Superior temporal gyrus (tissue), 1 donor: ENCODE results near the gene EMP3.
"Not testable (repeated sequence)": the region's sequence is repeated elsewhere in the genome, so short reads cannot be mapped to it uniquely, and the experiment has no call there.

Source experiments
- DNase-seq: peaks from one replicate; pipeline ENCODE4 v3.0.0-alpha.2; 2016; ENCODE audit errors: extremely low spot score

The EMP3 gene

DNA sequence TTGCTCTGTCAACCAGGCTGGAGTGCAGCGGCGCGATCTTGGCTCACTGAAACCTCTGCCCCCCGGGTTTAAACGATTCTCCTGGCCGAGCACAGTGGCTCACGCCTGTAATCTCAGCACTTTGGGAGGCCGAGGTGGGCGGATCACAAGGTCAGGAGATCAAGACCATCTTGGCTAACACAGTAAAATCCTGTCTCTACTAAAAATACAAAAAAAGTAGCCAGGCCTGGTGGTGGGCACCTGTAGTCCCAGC, 7.7 kb upstream of the EMP3 start:
- DNase-seq, result not testable (repeated sequence)

DNA sequence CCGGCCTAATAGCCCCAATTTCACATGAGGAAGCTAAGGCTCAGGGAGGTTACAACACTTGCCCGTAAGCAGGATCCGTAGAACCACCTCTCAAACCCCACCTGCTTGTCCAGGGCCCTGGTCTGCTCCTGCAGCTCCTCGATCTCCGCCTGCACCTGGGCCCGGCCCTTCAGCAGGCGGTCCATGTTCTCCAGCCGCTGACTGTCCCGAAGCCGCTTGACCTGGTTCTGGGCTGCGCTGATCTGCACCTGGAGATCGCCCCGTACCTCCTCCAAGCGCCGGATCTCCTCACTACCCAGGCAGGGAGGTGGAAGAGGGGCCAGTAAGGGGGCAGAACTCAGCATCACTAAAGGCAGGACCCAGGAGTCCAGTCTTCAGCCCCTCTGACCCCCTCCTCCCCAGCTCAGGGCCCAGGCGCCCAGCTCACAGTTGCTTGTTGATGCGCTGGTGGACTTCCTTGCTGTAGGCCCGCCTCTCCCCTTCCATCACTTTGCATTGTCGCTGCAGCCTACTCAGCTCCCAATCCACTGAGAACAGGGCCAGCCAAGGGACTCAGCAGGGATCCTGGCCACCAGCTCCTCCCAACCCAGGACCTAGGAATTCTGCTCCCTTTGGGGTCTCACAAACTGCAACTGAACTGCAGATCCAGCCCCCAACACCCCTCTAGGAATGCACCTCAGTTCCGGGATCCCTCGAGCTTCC, 6.9 kb upstream of the EMP3 start:
- no peak for DNase-seq

DNA sequence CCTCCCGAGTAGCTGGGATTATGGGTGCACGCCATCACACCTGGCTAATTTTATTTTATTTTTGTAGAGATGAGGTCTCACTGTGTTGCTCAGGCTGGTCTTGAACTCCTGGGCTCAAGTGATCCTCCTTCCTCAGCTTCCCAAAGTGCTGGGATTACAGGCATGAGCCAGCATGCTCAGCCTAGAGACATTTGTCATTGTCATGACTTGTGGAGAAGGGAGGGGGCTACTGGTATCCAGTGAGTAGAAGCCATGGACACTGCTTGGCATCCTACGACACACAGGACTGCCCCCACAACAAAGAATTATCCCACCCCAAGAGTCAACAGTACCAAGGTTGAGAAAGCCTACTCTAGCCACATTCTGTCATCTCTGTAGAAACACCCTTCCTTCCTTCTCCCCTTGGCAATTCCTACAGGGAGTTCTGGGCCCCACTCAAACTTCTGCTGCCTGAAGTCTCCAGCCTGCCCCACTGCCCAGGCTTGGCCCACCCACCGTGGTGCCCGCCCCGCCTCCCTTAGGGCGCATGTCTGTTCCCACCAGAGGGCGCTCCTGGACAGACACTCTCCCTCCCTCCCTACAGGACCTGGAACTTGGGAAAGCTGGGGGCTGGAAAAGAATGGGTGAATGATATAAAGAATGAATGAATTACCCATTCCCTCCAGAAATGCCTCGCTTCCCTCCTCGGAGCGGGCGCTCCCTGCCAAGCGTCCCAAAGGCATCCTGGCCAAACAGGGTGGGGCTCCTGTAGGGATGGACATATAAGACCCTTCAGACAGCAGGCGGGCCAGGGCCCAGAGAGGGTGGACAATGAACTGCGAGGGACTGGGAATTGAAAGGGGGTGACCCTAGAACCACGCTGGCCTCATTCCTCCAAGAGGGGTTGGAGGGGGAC, 5.5 kb upstream of the EMP3 start:
- DNase-seq, result peak; percentile 76

DNA sequence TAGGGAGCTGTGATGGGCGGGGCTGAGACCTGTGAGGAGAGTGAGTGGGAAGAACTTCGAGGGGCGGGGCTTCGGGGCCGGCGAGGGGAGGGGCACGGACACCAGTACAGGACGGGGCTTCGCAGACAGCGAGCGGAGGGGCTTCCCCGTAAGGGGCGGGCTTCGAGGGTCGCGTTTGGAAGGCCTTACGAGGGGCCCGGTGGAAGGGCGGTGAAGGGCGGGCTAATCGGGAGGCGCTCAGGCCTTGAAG, 4.1 kb upstream of the EMP3 start:
- no peak for DNase-seq

DNA sequence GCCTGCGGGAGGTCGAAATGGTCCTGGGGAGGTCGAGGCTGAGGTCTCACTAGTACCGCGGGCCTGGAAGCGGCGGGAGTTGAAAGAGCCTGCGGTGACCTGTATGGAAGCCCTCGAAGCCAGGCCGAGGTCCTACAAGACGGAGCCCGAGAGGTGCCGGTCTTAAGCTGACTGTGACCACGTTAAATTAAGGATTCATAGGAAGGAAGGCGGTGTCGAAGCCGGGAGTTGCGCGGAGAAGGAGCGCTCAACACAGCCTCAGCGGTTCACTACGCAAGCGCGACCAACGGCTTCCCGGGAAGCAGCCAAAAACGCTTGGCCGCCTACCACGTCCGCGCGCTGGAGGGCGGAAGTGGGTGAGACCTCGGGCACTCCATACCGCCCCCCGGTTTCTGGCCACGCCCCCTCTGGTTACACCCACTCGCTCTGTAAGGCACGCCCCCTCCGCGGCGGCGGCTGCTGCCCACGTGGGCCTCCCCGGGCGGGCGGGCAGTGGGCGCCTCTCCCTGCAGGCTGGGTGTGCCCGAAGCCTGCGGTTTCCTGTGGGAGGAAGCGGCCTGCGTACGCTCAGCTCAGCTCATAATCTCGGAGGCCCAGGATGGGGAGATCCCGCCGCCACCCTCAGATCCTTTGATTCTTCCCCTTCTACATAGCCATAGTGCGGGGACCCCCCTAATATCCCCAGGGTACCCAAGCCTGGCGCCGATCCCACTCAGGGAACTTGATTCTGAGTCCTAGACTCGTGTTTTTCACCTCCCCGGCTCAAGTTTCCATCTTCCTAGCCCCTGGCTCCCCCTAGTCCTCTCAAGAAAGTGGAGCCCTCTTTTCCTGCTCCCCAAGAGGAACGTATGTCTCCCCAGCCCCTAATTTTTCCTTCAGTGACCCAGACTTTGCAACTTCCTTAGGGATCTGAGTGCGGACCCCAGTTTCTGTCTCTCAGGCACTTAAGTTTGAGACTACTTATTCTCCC, 3.4 kb upstream of the EMP3 start:
- peak; percentile 94 for DNase-seq

DNA sequence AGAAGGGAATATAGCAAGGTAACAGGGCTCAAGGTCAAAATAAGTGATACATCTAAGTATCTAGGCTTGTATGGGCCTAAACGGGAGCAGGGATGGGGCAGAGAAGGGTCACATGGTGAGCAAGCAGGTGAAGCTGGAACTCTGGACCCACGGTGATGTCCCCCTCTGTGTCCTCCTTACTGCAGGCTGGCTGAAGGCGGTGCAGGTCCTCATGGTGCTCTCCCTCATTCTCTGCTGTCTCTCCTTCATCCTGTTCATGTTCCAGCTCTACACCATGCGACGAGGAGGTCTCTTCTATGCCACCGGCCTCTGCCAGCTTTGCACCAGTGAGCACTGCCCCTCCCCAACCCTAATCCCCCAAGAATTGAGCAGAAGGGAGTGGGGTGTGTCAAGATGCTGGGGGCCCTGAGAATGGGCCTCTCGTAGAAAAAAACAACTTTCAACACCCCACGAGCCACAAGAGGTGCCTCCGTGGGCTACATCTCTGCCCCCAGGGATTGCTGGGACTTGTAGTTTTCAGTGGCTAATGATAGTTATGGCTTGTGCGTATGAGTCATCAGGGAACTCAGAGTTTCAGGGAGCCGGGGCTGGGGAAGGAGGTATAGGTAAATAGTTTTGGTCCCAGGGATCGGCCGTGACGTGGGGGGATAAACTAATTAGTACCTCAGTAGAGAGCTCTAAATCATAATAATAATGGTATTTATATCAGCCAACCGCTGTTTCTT, 4.0 kb downstream of the EMP3 start:
- DNase-seq, result peak; percentile 31

DNA sequence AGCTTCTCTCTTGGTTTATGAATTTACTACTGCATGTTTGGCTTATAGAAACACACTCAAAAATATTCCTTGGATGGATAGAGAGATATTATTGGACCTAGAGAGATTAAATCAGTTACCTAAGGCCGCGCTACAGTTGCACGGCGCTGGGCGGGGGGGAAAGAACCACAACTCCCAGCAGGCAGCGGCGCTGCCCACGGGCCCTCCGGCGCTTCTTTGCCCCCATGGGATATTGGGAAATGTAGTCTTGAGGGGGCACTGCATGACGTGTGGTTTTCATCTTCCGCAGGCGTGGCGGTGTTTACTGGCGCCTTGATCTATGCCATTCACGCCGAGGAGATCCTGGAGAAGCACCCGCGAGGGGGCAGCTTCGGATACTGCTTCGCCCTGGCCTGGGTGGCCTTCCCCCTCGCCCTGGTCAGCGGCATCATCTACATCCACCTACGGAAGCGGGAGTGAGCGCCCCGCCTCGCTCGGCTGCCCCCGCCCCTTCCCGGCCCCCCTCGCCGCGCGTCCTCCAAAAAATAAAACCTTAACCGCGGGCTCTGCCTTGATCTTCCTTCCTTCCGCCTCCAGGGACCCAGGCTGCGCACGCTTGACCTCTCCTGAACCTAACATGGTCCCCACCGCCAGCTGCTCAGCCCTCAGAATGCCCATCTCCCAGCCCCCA, 4.8 kb downstream of the EMP3 start:
- DNase-seq, result peak; percentile 96

DNA sequence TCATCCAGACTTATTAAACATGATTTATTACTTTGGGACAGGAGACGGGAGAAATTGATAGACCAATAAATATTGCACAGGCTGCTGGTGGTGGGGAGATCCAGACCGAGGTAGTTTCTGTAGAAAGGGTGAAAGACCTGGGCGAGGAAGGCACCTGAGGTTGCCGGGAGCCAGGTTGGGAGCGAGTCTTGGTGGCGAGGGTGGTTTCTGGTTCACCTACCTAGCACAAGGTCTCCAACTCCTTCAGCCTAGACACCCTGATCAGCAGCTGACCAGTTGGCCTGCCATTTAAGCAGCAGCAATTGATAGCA, 7.0 kb downstream of the EMP3 start:
- no peak for DNase-seq

DNA sequence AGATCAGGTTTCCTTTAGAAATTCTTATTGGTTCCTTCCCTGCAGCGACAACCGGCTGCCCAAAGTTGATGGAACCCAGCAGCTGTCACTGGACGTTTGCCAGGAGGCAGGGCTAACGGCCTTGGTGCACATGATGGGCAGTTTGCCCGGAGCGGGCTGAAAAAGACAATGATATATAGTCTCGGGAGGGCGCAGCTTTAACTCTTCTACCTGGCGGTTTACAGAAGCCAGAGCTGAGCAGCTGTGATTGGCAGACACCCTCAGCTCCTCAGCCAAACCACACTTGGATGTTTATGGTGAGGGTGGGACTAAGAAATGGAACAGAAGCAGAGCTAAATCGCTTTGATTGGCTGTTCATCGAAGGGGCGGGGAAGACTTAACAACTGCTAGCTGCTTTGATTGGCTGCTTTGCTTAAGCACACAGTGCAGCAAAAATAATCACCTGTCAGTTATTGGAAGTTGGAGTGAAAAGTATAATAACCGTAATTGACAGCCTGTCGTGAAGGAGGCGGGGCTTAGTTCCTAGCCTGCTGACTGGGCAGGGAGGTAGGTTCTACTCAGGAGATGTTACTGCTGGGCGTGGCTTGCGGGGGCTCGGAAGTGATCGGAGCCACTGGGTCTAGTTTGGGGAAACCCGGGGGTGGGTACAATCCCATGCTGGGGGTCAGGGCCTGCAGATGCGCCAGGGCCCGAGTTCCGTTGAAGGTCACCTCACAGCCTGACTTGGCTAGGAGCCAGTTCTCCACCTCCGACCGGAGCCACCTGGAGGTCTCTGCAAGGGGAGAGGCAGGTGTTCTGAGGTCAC, 7.5 kb downstream of the EMP3 start:
- peak; percentile 96 for DNase-seq

DNA sequence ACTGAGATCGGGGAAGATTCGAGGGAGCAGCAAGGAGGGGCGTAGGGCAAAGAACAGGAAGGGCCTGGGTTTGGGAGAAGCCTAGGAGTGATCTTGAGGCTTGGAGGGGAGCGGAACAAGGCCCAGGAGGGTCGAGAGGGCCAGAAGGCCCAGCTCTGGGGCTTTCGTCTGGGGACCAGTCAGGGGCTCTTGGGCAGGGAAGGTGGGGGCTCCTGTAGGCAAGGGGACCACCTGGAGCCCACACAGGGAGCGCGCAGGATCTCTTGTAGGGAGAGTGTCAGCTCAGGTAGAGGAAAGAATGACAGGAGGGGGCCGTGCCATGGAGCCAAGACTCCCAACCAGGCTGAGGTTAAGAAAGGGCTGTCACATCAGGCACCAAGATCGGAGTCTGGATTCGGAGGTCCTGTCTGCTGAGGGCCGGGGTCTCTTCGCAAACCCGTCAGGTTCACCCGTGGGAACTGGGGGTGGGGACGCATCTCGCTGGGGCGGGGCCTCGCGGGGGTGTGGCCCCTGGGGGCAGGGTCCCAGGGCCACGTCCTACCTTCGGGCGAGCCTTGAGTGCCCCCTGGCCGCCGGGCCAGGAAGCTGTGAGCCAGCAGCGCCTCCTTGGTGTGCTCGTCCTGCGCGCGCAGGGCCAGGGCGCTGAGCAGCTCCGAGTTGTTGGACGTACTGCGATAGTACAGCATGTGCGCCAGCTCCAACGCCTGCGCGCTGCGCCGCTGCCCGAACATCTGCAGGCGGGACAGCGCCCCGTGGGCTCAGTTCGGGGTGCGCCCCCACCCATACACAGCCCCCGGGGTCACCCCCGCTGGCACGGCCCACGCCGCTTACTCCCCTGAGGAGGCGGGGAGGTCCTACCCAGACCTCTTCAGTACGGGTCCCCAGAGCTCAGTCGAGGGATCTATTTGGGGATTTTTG, 8.4 kb downstream of the EMP3 start:
- DNase-seq, result peak; percentile 72

DNA sequence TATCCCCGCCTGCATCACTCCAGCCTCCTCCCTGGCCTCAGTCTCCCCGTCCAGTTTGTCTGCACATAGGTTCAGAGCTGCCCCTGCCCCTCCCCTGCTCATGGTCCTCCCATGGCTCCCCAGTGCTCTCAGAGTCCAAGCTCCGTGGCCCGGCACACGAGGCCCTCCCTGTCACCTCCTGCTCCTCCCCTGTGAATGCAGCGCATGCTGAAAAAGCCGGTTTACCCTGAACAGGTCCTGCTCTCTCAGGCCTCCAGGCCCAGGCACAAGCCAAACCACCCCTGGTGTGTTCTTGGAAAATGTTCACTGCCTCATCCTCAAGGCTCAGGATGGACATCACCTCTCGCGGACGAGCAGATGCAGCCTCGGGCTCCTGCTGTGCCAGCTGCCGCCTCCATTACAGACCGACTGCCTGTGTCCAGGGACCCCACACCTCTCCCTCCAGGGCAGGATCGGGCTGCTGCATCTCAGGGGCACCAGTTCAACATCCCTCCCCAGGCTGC, 13.0 kb downstream of the EMP3 start:
- DNase-seq, result no peak

DNA sequence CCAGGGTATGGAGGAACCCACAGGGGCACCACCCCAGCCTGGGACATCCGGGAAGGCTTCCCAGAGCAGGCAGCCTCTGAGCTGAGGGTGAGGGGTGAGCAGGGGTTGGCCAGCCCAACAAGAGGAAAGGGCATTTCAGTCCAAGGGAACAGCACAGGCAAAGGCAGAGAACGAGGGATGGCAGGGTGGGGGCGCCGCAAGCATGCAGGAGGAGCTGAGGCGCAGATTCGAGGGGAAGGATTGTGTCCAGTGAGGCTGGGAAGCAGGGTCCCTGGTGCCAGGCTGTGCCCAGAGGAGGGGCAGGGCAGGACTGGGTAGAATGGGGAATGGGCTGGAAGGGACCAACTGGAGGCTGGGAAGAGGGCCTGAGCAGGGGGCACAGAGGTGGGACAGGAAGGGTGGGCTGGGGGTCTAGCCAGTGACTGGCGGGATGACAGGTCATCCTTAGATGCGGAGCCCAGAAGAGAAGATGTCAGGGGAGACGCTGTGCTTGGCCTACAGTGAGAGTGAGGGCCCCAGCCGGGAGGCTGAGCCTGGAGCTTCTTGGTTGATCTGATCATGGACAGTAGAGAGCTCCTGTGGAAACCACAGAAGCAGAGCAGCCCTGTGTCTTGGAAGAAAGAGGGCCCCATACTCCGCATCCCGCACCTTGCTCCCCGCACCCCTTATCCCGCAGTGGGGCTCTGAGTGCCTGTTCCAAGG, 13.6 kb downstream of the EMP3 start:
- DNase-seq, result no peak

DNA sequence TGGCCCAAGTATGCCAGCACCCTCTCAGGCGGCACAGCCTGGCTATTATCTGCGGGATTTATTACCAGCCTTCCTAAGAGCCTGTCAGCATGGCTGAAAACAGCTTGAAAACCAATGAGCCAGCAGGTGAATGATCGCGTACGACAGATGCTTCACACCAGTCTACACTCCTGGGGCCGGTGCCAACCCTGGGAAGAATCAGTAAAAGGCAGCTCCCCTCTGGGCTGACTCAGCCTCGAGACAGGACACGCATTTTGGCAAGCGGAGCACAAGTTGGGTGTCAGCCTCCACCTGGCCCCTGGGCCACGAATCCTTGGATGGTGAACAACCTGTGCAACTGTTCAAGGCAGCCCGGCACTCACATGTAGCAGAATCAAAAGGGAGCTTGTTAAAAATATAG, 15.6 kb downstream of the EMP3 start:
- DNase-seq, result no peak

DNA sequence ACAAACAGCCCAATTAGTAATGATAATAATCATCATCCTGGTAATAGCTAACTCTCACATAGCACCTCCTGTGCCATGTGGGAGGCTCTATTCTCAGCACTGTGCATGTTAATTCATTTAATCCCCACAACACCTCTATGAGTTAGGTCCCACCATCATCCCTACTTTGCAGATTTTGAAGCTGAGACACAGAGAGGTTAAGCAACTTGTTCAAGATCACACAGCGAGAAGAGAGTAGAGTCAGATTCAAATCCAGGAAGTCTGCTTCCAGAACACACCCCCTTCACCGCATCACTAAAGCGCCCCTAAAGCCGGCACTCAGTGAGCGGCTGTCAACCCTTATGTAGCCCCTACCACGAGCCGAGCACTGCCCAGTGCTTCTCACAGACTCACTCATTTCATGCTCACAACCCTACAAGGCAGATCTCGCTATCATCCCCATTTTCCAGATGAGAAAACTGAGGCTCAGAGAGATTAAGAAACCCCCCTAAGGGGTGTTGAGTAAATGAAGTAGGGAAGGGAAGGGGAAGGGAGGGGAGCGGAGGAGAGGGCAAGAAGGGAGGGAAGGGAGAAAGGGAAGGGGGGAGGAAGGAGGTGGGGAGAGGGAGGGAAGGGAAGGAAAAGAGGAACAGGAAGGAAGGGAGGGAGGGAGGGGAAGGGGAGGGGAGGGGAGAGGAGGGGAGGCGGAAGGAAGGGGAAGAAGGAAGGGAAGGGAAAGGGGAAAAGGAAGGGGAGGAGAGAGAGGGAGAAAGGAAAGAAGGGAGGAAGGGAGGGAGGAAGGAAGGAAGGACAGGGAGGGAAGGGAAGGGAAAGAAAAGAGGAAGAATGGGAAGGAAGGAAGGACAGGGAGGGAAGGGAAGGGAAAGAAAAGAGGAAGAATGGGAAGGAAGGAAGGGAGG, 16.4 kb downstream of the EMP3 start:
- DNase-seq, result no peak

DNA sequence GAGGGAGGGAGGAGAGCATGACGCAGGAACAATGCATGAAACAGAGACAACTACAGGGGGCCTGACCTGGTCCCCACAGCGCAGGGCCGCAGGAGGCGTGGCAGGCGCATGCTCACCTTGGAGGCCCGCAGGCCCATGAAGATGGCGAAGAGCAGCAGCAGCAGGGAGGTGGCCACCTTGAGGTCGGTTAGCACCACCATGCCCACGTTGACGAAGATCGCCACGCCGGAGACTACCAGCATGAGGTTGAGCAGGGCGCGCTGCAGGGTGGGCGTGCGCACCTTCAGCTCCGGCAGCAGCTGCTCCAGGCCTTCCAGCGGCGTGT, 17.0 kb downstream of the EMP3 start:
- no peak for DNase-seq

DNA sequence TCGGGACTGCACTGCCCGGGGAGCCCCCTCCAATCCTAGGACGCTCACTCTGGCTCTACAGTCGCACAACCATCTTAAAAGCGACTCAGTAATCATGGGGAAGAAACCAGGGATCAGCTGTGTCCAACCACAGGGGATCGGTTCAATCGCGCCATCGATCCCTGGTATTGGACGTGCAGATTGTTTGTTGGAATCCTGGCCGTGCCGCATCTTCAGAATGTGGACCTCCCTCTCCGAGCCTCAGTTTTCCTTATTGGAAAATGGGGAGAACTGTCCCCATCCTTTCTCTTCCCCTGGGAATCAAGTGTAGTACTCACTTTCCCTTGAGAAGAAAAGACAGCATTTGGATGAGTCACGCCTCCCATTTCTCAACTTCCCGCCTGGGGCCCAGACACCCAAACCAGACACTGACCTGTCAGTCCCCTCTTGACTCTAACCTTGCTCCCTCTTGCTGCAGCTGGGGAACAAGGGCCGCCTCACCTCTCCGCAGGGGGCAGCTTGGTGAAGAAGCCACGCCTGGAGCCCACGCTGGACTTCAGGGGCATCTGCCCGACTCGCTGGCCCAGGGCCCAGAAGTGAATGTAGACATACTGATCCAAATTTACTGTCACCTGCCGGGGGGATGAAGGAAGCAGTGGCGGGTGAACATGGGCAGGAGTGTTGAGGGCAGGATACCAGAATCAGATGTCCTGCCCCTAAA, 17.6 kb downstream of the EMP3 start:
- no peak for DNase-seq

DNA sequence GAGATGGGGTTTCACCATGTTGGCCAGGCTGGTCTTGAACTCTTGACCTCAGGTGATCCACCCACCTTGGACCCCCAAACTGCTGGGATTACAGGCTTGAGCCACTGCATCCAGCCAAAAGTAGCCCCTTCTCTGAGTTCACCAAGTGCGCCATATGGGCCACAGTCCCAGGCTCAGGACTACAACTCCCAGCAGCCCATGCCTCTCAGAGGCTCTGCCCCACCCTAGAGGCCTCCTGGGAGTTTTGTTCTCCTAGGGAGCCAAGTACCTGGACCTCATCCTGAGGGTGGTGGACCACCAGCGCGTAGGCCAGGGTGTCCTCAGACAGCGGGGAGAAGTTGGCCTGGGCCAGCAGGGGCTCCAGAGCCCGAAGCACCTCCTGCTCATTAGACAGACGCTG, 19.5 kb downstream of the EMP3 start:
- no peak for DNase-seq
